KMS-11 (cell line): Measurements from ENCODE around the gene ZFHX2.

Experiments
- H2AFZ ChIP-seq: fragments of 200-600 bp; sonication (generic); 2 replicates; pipeline ENCODE4 v1.6.1; 2016; ENCODE audit warnings: antibody characterized with exemption, mixed run types, low read depth
- H3K27ac ChIP-seq: fragments of 200-600 bp; sonication (generic); 2 replicates; pipeline ENCODE4 v1.6.1; 2016; ENCODE audit warnings: mild to moderate bottlenecking, mixed run types
- H3K27me3 ChIP-seq: fragments of 200-600 bp; sonication (generic); 2 replicates; pipeline ENCODE4 v1.6.1; 2017; ENCODE audit warnings: mild to moderate bottlenecking, low read depth, mixed run types, moderate library complexity; ENCODE audit not compliant: insufficient read depth
- H3K36me3 ChIP-seq: fragments of 200-600 bp; sonication (generic); 2 replicates; pipeline ENCODE4 v1.6.1; 2017; ENCODE audit warnings: mild to moderate bottlenecking, mixed run types; ENCODE audit not compliant: insufficient read depth
- H3K4me1 ChIP-seq: fragments of 200-600 bp; sonication (generic); 2 replicates; pipeline ENCODE4 v1.6.1; 2016; ENCODE audit warnings: mild to moderate bottlenecking, low read depth, mixed run types; ENCODE audit not compliant: poor library complexity, severe bottlenecking
- H3K4me2 ChIP-seq: fragments of 200-600 bp; sonication (generic); 2 replicates; pipeline ENCODE4 v1.7.0; 2016; ENCODE audit warnings: mild to moderate bottlenecking, mixed run types
- H3K4me3 ChIP-seq: fragments of 200-600 bp; sonication (generic); IDR thresholded peaks from 2 replicates; pipeline ENCODE4 v1.6.1; 2017; ENCODE audit warnings: low read depth, low read length, mixed read lengths; ENCODE audit not compliant: insufficient read depth
- H3K79me2 ChIP-seq: fragments of 200-600 bp; sonication (generic); 2 replicates; pipeline ENCODE4 v1.6.1; 2016; ENCODE audit warnings: low read depth, mixed run types; ENCODE audit not compliant: insufficient read depth
- H3K9ac ChIP-seq: fragments of 200-600 bp; sonication (generic); 2 replicates; pipeline ENCODE4 v1.6.1; 2016; ENCODE audit warnings: mild to moderate bottlenecking, mixed run types
- H4K20me1 ChIP-seq: fragments of 200-600 bp; sonication (generic); 2 replicates; pipeline ENCODE4 v1.6.1; 2016; ENCODE audit warnings: mild to moderate bottlenecking, mixed run types; ENCODE audit not compliant: insufficient read depth
- CTCF ChIP-seq: fragments of 200-600 bp; sonication (generic); conservative IDR thresholded peaks from 2 replicates; pipeline ENCODE4 v1.6.1; 2017; ENCODE audit warnings: low read depth, mild to moderate bottlenecking, antibody characterized with exemption, low read length, moderate library complexity, mixed read lengths

The ZFHX2 gene

GRCh38 chr14:23555533-23555881 is 3.9 kb upstream of the ZFHX2 start:
- Histone ChIP-seq H3K4me1 (peaks cover 17% of the 10 kb centered on the region), H3K79me2 (no peaks in the 10 kb centered on the region; the same call in 1 of the 2 replicates), H4K20me1 (no peaks in the 10 kb centered on the region), H3K4me2 (no peak overlapping the region), H3K27ac (no peak overlapping the region), H3K9ac (peak overlapping the region; percentile 71; the same call in 1 of the 2 replicates), H3K36me3 (no peaks in the 10 kb centered on the region), H3K4me3 (no peak overlapping the region), H3K27me3 (no peaks in the 10 kb centered on the region), H2AFZ (peak overlapping the region; percentile 69)
- TF ChIP-seq CTCF, result no peak

GRCh38 chr14:23550812-23551265 is 726 bp downstream of the ZFHX2 start:
- Histone ChIP-seq H3K27ac (no peak overlapping the region), H3K36me3 (no peaks in the 10 kb centered on the region), H3K4me1 (peaks cover 6% of the 10 kb centered on the region), H4K20me1 (no peaks in the 10 kb centered on the region), H3K79me2 (no peaks in the 10 kb centered on the region), H3K27me3 (no peaks in the 10 kb centered on the region), H2AFZ (peak overlapping the region; percentile 75), H3K4me3 (no peak overlapping the region), H3K9ac (peak overlapping the region; percentile 18; the same call in 1 of the 2 replicates), H3K4me2 (peak overlapping the region; percentile 39; the same call in 1 of the 2 replicates)
- TF ChIP-seq CTCF, result no peak

DNA sequence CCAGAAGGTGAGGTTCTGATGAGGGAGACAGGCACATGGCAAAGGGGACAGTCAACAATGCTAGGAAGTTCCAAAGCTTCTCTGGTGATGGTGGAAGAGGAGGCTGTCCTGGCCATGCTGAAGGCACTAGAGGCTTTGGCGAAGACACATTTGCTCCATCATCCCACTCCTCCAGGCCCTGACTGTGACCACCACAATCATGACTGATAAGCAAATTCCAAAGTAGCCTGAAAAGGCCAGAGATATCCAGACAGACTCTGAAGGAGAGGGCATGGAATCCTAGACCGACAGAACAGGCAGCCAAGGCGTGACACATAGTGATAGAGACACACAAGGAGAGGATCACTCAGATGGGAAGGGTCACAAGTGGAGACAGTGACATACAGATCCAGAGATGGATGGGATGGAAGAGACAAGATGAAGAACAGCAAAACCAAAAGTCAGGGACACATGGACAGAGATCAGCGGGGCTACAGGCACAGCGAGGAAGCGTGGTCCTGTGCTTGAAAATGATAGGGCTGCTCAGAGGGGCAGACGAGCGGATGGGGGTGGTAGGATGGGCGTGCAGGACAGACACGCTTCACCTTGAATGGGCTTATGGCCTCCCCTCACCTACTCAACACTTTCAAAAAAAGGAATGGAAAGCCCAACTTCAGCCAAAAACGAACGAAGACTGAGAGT is 1.3 kb downstream of the ZFHX2 start:
- Histone ChIP-seq H3K79me2 (no peaks in the 10 kb centered on the region), H3K27me3 (no peaks in the 10 kb centered on the region), H3K36me3 (no peaks in the 10 kb centered on the region), H3K4me3 (no peak overlapping the region), H3K9ac (no peak overlapping the region), H2AFZ (no peak overlapping the region), H3K4me1 (peaks cover 5% of the 10 kb centered on the region), H3K4me2 (no peak overlapping the region), H4K20me1 (no peaks in the 10 kb centered on the region), H3K27ac (no peak overlapping the region)
- no peak for TF ChIP-seq CTCF

DNA sequence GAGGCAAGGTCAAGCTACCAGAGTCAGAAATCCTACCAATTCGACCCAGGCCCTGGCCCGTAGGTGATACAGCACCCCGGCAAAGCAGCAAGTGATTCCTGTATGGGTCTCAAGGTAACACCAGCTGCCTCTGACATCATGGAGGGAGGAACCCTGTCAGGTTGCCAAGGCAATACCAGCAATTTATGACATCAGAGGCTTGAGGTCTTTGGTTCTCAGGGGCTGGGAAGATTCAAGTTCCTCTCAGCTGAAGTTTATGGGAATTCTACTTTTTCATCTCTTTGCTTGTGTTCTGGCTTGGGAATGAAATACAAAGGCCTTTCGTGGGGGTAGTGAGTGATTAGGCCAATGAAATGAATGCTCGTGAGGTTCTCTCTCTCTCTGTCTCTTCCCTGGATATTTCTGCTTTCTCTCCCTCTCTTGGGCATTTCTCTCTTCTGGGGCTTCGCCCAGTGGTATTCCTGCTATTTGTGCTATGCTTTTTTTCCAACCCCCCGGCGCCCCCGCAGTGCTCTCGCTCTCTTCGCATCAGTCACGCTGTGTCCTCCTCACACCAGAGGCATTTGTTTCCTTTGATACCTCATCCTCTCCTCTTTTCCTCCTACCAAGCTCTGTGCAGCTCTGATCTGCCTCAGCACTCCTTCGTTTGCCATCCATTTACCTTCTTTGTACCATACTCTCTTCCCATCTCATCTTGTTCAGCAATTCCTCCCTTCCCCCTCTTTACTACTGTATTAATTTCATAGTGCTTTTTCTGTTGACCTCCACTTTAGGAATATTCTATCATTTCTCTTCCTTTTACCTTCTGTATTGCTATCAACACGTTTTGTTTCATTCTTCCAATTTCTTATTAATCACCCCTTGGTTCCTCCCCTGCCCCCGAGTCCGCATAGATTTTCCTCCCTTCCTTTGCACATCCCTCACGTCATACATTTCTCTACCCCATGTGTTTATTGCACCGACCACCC is 2.9 kb downstream of the ZFHX2 start:
- no peak for TF ChIP-seq CTCF
- Histone ChIP-seq H3K79me2 (no peaks in the 10 kb centered on the region), H3K9ac (no peak overlapping the region), H3K27me3 (no peaks in the 10 kb centered on the region), H3K4me3 (no peak overlapping the region), H3K4me2 (no peak overlapping the region), H3K4me1 (no peaks in the 10 kb centered on the region), H3K36me3 (no peaks in the 10 kb centered on the region), H2AFZ (no peak overlapping the region), H3K27ac (no peak overlapping the region), H4K20me1 (no peaks in the 10 kb centered on the region)
